HL-60 (cell line): ENCODE results near the gene ZFR.

Experiments
- POLR2AphosphoS5 ChIP-seq: IDR thresholded peaks from 2 replicates; pipeline ENCODE4 v1.6.1; 2012; ENCODE audit warnings: low read depth
- TF ChIP-seq, protein P1 (sequence below): IDR thresholded peaks from 2 replicates; pipeline ENCODE4 v1.6.1; 2012; ENCODE audit warnings: low read depth; ENCODE audit not compliant: insufficient replicate concordance

GRCh38 chr5:32384621-32385020 lies 59.9 kb downstream of the ZFR start:
- TF ChIP-seq, protein P1, sequence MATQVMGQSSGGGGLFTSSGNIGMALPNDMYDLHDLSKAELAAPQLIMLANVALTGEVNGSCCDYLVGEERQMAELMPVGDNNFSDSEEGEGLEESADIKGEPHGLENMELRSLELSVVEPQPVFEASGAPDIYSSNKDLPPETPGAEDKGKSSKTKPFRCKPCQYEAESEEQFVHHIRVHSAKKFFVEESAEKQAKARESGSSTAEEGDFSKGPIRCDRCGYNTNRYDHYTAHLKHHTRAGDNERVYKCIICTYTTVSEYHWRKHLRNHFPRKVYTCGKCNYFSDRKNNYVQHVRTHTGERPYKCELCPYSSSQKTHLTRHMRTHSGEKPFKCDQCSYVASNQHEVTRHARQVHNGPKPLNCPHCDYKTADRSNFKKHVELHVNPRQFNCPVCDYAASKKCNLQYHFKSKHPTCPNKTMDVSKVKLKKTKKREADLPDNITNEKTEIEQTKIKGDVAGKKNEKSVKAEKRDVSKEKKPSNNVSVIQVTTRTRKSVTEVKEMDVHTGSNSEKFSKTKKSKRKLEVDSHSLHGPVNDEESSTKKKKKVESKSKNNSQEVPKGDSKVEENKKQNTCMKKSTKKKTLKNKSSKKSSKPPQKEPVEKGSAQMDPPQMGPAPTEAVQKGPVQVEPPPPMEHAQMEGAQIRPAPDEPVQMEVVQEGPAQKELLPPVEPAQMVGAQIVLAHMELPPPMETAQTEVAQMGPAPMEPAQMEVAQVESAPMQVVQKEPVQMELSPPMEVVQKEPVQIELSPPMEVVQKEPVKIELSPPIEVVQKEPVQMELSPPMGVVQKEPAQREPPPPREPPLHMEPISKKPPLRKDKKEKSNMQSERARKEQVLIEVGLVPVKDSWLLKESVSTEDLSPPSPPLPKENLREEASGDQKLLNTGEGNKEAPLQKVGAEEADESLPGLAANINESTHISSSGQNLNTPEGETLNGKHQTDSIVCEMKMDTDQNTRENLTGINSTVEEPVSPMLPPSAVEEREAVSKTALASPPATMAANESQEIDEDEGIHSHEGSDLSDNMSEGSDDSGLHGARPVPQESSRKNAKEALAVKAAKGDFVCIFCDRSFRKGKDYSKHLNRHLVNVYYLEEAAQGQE, result no peak
- no peak for TF ChIP-seq POLR2AphosphoS5
